K562 (cell line): Measurements from ENCODE around the gene SLC37A2. TPM values are rescaled to one million over a fixed set of nuclear protein-coding genes. Genes with fewer than 3 reads are reported as not detected.

Experiments used
- CHD4 ChIP-seq: fragments of 200-600 bp; sonication (generic); IDR thresholded peaks from 3 replicates; pipeline ENCODE4 v1.6.1; 2012; ENCODE audit warnings: low read depth, mild to moderate bottlenecking, mixed read lengths, low read length, inconsistent platforms; ENCODE audit not compliant: insufficient read depth, insufficient replicate concordance, poor library complexity, severe bottlenecking
- FIP1L1 ChIP-seq: fragments of 200-400 bp; formaldehyde crosslinking; IDR thresholded peaks from 2 replicates; pipeline ENCODE4 v1.6.1; 2018; ENCODE audit warnings: mild to moderate bottlenecking, low read depth, low read length; ENCODE audit not compliant: poor library complexity, severe bottlenecking
- JUN ChIP-seq, 2 experiments: sonication (generic) in 1 of 2; formaldehyde crosslinking in 1 of 2; IDR thresholded peaks; 2 replicates each; pipeline versions ENCODE4 v1.6.1 to v1.8.0; 2012 to 2022; ENCODE audit warnings: borderline replicate concordance in 2 of 2, mild to moderate bottlenecking in 2 of 2, improper control_type of control experiment in 1 of 2, low read depth in 1 of 2, low read length in 1 of 2, missing genetic modification reagents in 1 of 2
- KLF16 ChIP-seq: IDR thresholded peaks from 2 replicates; pipeline ENCODE4 v1.6.1; 2016; ENCODE audit warnings: antibody characterized with exemption
- MCM3 ChIP-seq: fragments of 450-650 bp; IDR thresholded peaks from 2 replicates; pipeline ENCODE4 v1.6.1; 2016
- TCF7 ChIP-seq: sonication (generic); IDR thresholded peaks from 2 replicates; pipeline ENCODE4 v1.6.1; 2016; ENCODE audit warnings: antibody characterized with exemption, borderline replicate concordance
- ZC3H11A ChIP-seq: IDR thresholded peaks from 2 replicates; pipeline ENCODE4 v1.6.1; 2012; ENCODE audit warnings: low read depth, low read length, improper control_type of control experiment
- ZNF12 ChIP-seq: sonication (generic); formaldehyde crosslinking; IDR thresholded peaks from 2 replicates; pipeline ENCODE4 v1.4.0; 2020; ENCODE audit warnings: mild to moderate bottlenecking, missing genetic modification reagents
- ZNF184 ChIP-seq: sonication (generic); formaldehyde crosslinking; IDR thresholded peaks from 2 replicates; pipeline ENCODE4 v1.5.0; 2020; ENCODE audit warnings: missing genetic modification reagents
- ZNF707 ChIP-seq: fragments of 250-450 bp; sonication (Bioruptor Pico); conservative IDR thresholded peaks from 2 replicates; pipeline ENCODE4 v1.8.0; 2022; ENCODE audit warnings: inconsistent platforms, mild to moderate bottlenecking, moderate library complexity
- polyA plus RNA-seq, 8 experiments: library from polyadenylated mRNA; depleted of rRNA in 4 of 8; stranded (reverse) in 5 of 8; unstranded in 3 of 8; fragments of >200 nt; fragmentation: Nextera tagmentation in 2 of 8; fragmentation: Illumina TruSeq in 1 of 8; extraction: Ambion mirVana in 2 of 8; extraction: Trizol in 1 of 8; gene quantifications; 2 replicates each; pipeline versions ENCODE4 v1.2.1 to v1.2.3, GENCODE V29; 2011 to 2014; ENCODE audit warnings: inconsistent platforms in 1 of 8, missing spikeins in 1 of 8
- total RNA-seq, 7 experiments: library from RNA; depleted of rRNA in 6 of 7; stranded (reverse); fragments of >200 nt in 6 of 7; fragmentation: Illumina TruSeq in 2 of 7; extraction: Trizol in 2 of 7; gene quantifications; 2 replicates each; pipeline versions ENCODE4 v1.2.1 to v1.2.3, GENCODE V29; 2011 to 2021; ENCODE audit warnings: low replicate concordance in 1 of 7
- TF ChIP-seq, protein P1 (sequence below): sonication (generic); formaldehyde crosslinking; IDR thresholded peaks from 2 replicates; pipeline ENCODE4 v1.8.1; 2023; ENCODE audit warnings: mild to moderate bottlenecking, missing genetic modification reagents
- TF ChIP-seq, protein P2 (sequence below): sonication (generic); formaldehyde crosslinking; IDR thresholded peaks from 2 replicates; pipeline ENCODE4 v1.8.1; 2022; ENCODE audit warnings: missing genetic modification reagents
- TF ChIP-seq, protein P3 (sequence below): fragments of 250-450 bp; sonication (Bioruptor Pico); IDR thresholded peaks from 2 replicates; pipeline ENCODE4 v1.9.0; 2021; ENCODE audit warnings: mild to moderate bottlenecking
- TF ChIP-seq, protein P4 (sequence below): IDR thresholded peaks from 2 replicates; pipeline ENCODE4 v1.6.1; 2014; ENCODE audit warnings: antibody characterized with exemption
- TF ChIP-seq, protein P5 (sequence below): sonication (generic); formaldehyde crosslinking; IDR thresholded peaks from 2 replicates; pipeline ENCODE4 v1.8.0; 2022; ENCODE audit warnings: mild to moderate bottlenecking, missing genetic modification reagents
- TF ChIP-seq, protein P6 (sequence below): fragments of 450-650 bp; IDR thresholded peaks from 2 replicates; pipeline ENCODE4 v1.6.1; 2017; ENCODE audit warnings: antibody characterized with exemption, mild to moderate bottlenecking

The SLC37A2 gene
- total and polyA plus RNA-seq, 9 of the 15 experiments (the other 6 are each of a cell fraction or from before 2014, with no cell fraction given): 0.01 to 1.2 (median 0.52) TPM

DNA sequence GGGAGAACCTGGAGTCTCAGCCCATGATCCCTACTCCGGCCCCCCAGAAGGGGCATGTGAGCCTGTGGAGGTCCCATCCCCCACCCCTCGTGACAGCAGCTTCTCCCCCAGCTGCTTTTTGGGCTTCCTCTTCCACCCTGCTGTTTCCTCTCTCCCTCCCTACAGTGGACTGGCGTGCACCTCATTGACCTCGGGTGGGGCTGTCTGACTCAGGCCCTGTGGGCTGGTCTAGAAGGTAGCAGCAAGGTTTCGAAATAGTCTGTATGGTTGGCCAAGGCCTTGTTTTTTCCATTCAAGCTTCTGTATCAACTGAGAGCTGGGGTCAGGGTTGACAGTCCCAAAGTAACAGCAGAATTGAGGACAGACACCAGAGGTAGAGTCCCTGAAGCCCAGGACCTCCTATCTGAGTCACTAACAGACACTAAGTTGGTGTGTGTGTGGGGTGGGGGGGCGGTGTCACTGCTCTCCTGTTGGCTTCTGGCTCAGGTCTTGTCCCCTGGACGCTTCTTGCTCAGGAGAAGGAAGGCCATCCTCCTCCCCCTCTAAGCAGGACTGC lies 7.7 kb downstream of the SLC37A2 start (continued):
- TF ChIP-seq, protein P1, sequence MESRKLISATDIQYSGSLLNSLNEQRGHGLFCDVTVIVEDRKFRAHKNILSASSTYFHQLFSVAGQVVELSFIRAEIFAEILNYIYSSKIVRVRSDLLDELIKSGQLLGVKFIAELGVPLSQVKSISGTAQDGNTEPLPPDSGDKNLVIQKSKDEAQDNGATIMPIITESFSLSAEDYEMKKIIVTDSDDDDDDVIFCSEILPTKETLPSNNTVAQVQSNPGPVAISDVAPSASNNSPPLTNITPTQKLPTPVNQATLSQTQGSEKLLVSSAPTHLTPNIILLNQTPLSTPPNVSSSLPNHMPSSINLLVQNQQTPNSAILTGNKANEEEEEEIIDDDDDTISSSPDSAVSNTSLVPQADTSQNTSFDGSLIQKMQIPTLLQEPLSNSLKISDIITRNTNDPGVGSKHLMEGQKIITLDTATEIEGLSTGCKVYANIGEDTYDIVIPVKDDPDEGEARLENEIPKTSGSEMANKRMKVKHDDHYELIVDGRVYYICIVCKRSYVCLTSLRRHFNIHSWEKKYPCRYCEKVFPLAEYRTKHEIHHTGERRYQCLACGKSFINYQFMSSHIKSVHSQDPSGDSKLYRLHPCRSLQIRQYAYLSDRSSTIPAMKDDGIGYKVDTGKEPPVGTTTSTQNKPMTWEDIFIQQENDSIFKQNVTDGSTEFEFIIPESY (CRISPR knock-in tag): no peak
- TF ChIP-seq, protein P2, sequence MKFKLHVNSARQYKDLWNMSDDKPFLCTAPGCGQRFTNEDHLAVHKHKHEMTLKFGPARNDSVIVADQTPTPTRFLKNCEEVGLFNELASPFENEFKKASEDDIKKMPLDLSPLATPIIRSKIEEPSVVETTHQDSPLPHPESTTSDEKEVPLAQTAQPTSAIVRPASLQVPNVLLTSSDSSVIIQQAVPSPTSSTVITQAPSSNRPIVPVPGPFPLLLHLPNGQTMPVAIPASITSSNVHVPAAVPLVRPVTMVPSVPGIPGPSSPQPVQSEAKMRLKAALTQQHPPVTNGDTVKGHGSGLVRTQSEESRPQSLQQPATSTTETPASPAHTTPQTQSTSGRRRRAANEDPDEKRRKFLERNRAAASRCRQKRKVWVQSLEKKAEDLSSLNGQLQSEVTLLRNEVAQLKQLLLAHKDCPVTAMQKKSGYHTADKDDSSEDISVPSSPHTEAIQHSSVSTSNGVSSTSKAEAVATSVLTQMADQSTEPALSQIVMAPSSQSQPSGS: no peak
- TF ChIP-seq, protein P3, sequence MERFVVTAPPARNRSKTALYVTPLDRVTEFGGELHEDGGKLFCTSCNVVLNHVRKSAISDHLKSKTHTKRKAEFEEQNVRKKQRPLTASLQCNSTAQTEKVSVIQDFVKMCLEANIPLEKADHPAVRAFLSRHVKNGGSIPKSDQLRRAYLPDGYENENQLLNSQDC: no peak
- TF ChIP-seq JUN (IDR thresholded peaks at IDR 0.05; ENCODE audit: borderline replicate concordance, low read depth, low read length) (peak; percentile 72), JUN (CRISPR knock-in tag; IDR thresholded peaks at IDR 0.05; ENCODE audit: borderline replicate concordance) (no peak), ZNF12 (CRISPR knock-in tag) (no peak), FIP1L1 (no peak), CHD4 (no peak), MCM3 (no peak), ZC3H11A (no peak), ZNF184 (CRISPR knock-in tag) (no peak), KLF16 (no peak), ZNF707 (CRISPR knock-in tag) (no peak), TCF7 (no peak)
- TF ChIP-seq, protein P4, sequence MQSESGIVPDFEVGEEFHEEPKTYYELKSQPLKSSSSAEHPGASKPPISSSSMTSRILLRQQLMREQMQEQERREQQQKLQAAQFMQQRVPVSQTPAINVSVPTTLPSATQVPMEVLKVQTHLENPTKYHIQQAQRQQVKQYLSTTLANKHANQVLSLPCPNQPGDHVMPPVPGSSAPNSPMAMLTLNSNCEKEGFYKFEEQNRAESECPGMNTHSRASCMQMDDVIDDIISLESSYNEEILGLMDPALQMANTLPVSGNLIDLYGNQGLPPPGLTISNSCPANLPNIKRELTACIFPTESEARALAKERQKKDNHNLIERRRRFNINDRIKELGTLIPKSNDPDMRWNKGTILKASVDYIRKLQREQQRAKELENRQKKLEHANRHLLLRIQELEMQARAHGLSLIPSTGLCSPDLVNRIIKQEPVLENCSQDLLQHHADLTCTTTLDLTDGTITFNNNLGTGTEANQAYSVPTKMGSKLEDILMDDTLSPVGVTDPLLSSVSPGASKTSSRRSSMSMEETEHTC: peak; percentile 95
- TF ChIP-seq, protein P5, sequence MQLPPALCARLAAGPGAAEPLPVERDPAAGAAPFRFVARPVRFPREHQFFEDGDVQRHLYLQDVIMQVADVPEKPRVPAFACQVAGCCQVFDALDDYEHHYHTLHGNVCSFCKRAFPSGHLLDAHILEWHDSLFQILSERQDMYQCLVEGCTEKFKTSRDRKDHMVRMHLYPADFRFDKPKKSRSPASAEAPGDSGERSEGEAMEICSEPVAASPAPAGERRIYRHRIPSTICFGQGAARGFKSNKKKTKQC (CRISPR knock-in tag): 0 out of 2 replicates have a peak, but pooled peaks have one; percentile 67
- TF ChIP-seq, protein P6, sequence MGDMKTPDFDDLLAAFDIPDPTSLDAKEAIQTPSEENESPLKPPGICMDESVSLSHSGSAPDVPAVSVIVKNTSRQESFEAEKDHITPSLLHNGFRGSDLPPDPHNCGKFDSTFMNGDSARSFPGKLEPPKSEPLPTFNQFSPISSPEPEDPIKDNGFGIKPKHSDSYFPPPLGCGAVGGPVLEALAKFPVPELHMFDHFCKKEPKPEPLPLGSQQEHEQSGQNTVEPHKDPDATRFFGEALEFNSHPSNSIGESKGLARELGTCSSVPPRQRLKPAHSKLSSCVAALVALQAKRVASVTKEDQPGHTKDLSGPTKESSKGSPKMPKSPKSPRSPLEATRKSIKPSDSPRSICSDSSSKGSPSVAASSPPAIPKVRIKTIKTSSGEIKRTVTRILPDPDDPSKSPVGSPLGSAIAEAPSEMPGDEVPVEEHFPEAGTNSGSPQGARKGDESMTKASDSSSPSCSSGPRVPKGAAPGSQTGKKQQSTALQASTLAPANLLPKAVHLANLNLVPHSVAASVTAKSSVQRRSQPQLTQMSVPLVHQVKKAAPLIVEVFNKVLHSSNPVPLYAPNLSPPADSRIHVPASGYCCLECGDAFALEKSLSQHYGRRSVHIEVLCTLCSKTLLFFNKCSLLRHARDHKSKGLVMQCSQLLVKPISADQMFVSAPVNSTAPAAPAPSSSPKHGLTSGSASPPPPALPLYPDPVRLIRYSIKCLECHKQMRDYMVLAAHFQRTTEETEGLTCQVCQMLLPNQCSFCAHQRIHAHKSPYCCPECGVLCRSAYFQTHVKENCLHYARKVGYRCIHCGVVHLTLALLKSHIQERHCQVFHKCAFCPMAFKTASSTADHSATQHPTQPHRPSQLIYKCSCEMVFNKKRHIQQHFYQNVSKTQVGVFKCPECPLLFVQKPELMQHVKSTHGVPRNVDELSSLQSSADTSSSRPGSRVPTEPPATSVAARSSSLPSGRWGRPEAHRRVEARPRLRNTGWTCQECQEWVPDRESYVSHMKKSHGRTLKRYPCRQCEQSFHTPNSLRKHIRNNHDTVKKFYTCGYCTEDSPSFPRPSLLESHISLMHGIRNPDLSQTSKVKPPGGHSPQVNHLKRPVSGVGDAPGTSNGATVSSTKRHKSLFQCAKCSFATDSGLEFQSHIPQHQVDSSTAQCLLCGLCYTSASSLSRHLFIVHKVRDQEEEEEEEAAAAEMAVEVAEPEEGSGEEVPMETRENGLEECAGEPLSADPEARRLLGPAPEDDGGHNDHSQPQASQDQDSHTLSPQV: peak; percentile 89
